WTC11 (cell line): ENCODE measurements around the gene IFNA21. TPM values are rescaled to one million over a fixed set of nuclear protein-coding genes. Genes with fewer than 3 reads are reported as not detected.
"Not testable (repeated sequence)": the region's sequence is repeated elsewhere in the genome, so short reads cannot be mapped to it uniquely, and the experiment has no call there.

Source experiments
- ATAC-seq: fragments of 200-7000 bp; cut with Tn5 transposase; 2 replicates; pipeline ENCODE4 v1.10.0; 2021; ENCODE audit warnings: mild to moderate bottlenecking, moderate library complexity
- CTCF ChIA-PET: fragments of 300-600 bp; sonication (Branson Sonifier 250); formaldehyde crosslinking; loops from one replicate; lab custom pipeline; 2021; ENCODE audit warnings: antibody characterized with exemption; lab: Charles Lee
- POLR2A ChIA-PET: fragments of 350-600 bp; sonication (Branson Sonifier 250); formaldehyde crosslinking; loops from one replicate; lab custom pipeline; 2021; ENCODE audit warnings: antibody characterized with exemption; lab: Charles Lee
- DNase-seq: peaks from one replicate; pipeline ENCODE4 v3.0.0; 2021; ENCODE audit warnings: low spot score
- H3K27ac Mint-ChIP-seq: 2 replicates; pipeline ENCODE4 v1.8.0; 2021; ENCODE audit warnings: mixed read lengths
- H3K27me3 Mint-ChIP-seq: 2 replicates; pipeline ENCODE4 v1.8.0; 2021; ENCODE audit warnings: low read depth, mild to moderate bottlenecking, moderate library complexity, mixed read lengths
- H3K36me3 Mint-ChIP-seq: 2 replicates; pipeline ENCODE4 v1.8.0; 2021; ENCODE audit warnings: mixed read lengths
- H3K4me1 Mint-ChIP-seq: 2 replicates; pipeline ENCODE4 v1.8.0; 2022; ENCODE audit warnings: mixed read lengths
- H3K4me3 Mint-ChIP-seq: 2 replicates; pipeline ENCODE4 v1.8.0; 2021; ENCODE audit warnings: mild to moderate bottlenecking, moderate library complexity, mixed read lengths
- H3K9me3 Mint-ChIP-seq: 2 replicates; pipeline ENCODE4 v1.8.0; 2021; ENCODE audit warnings: mixed read lengths
- ATF2 ChIP-seq: sonication (generic); formaldehyde crosslinking; IDR thresholded peaks from 2 replicates; pipeline ENCODE4 v1.8.1; 2022; ENCODE audit warnings: low read depth, missing genetic modification reagents, borderline replicate concordance
- ATF3 ChIP-seq: sonication (generic); formaldehyde crosslinking; conservative IDR thresholded peaks from 2 replicates; pipeline ENCODE4 v1.8.1; 2022; ENCODE audit warnings: mild to moderate bottlenecking, missing genetic modification reagents
- CTCF ChIP-seq: fragments of 200-600 bp; IDR thresholded peaks from 2 replicates; pipeline ENCODE4 v1.8.0; 2022; ENCODE audit warnings: antibody characterized with exemption
- E2F5 ChIP-seq: sonication (generic); formaldehyde crosslinking; IDR thresholded peaks from 2 replicates; pipeline ENCODE4 v1.8.1; 2022; ENCODE audit warnings: mild to moderate bottlenecking, moderate library complexity, missing genetic modification reagents
- PREB ChIP-seq: sonication (generic); formaldehyde crosslinking; IDR thresholded peaks from 2 replicates; pipeline ENCODE4 v1.8.1; 2022; ENCODE audit warnings: mild to moderate bottlenecking, missing genetic modification reagents, moderate library complexity, borderline replicate concordance
- ZMAT4 ChIP-seq: fragments of 250-450 bp; sonication (Bioruptor Pico); IDR thresholded peaks from 2 replicates; pipeline ENCODE4 v1.9.0; 2021; ENCODE audit warnings: mild to moderate bottlenecking
- ZNF219 ChIP-seq: sonication (generic); formaldehyde crosslinking; IDR thresholded peaks from 2 replicates; pipeline ENCODE4 v1.8.0; 2023; ENCODE audit warnings: missing genetic modification reagents, mild to moderate bottlenecking, borderline replicate concordance
- ZNF232 ChIP-seq: sonication (generic); formaldehyde crosslinking; IDR thresholded peaks from 2 replicates; pipeline ENCODE4 v1.8.0; 2022; ENCODE audit warnings: mild to moderate bottlenecking, missing genetic modification reagents
- ZNF317 ChIP-seq: sonication (generic); formaldehyde crosslinking; IDR thresholded peaks from 2 replicates; pipeline ENCODE4 v1.8.1; 2023; ENCODE audit warnings: low read depth, mild to moderate bottlenecking, moderate library complexity, missing genetic modification reagents, borderline replicate concordance
- ZNF671 ChIP-seq: fragments of 250-450 bp; sonication (Bioruptor Pico); IDR thresholded peaks from 2 replicates; pipeline ENCODE4 v1.8.0; 2021; ENCODE audit warnings: mild to moderate bottlenecking
- total RNA-seq: library from RNA; stranded (reverse); gene quantifications from 3 replicates; pipeline ENCODE4 v1.2.3, GENCODE V29; 2021

The IFNA21 gene
- total RNA-seq, 1 experiment from 2014 or later, result not detected

GRCh38 chr9:21194867-21195776 is 28.7 kb upstream of the IFNA21 start:
- H3K27ac Mint-ChIP-seq, H3K4me3 Mint-ChIP-seq, H3K36me3 Mint-ChIP-seq, POLR2A ChIA-PET, H3K4me1 Mint-ChIP-seq, H3K9me3 Mint-ChIP-seq, H3K27me3 Mint-ChIP-seq: not testable (repeated sequence)
- TF ChIP-seq CTCF, result peak; percentile 51
- ATAC-seq (peak; percentile 94), DNase-seq (peak; percentile 28)
- CTCF ChIA-PET, result interaction anchor here (0.6 to 1.3 kb wide), 22 partner anchors 12 to 594 kb away, joined by 3 to 25 read pairs (median 4); no protein-coding TSS in a partner anchor

GRCh38 chr9:21187487-21187886 is 21.0 kb upstream of the IFNA21 start, which contains the start of gene IFNA4:
IFNA4 (minus strand) TSS chr9:21187587; CDS start chr9:21187531, 56 bp downstream.
- not testable (repeated sequence) for H3K27me3 Mint-ChIP-seq, H3K4me3 Mint-ChIP-seq

GRCh38 chr9:21182810-21183736 is 16.6 kb upstream of the IFNA21 start:
- DNase-seq, result peak; percentile 41
- H3K4me3 Mint-ChIP-seq, POLR2A ChIA-PET, H3K27me3 Mint-ChIP-seq, H3K9me3 Mint-ChIP-seq, H3K4me1 Mint-ChIP-seq, H3K36me3 Mint-ChIP-seq, H3K27ac Mint-ChIP-seq: not testable (repeated sequence)
- CTCF ChIA-PET, result interaction anchor here (0.6 to 1.5 kb wide), 27 partner anchors 9 to 607 kb away, joined by 3 to 9 read pairs (median 4); partner anchors contain the start of gene KLHL9
- ATAC-seq, result peak; percentile 97

More at GRCh38 chr9:21187487-21187886, 21.0 kb upstream of the IFNA21 start, which contains the start of gene IFNA4:
- H3K36me3 Mint-ChIP-seq, H3K4me1 Mint-ChIP-seq, H3K9me3 Mint-ChIP-seq, POLR2A ChIA-PET, CTCF ChIA-PET, H3K27ac Mint-ChIP-seq, DNase-seq, ATAC-seq: not testable (repeated sequence)

- H3K9me3 Mint-ChIP-seq, result no peaks in the 10 kb centered on the region
- H3K4me3 Mint-ChIP-seq, result no peak overlapping the region
- no peaks in the 10 kb centered on the region for H3K36me3 Mint-ChIP-seq
- no peak for DNase-seq
- ATAC-seq, result no peak
- H3K27me3 Mint-ChIP-seq, result peaks cover 11% of the 10 kb centered on the region
- TF ChIP-seq ZNF232, result no peak
- no peak for TF ChIP-seq ZNF671 (CRISPR knock-in tag)
- TF ChIP-seq, all 79 proteins: peak for 0
- Mint-ChIP-seq H3K27ac (no peak overlapping the region), H3K4me1 (no peaks in the 10 kb centered on the region)
- POLR2A ChIA-PET, result no interaction called here
- CTCF ChIA-PET, result interaction anchor here (1.0 kb wide), 1 partner anchor 9 kb away, joined by 3 read pairs; no protein-coding TSS in a partner anchor
These were observed 8.2 kb upstream of the IFNA21 start for GRCh38 chr9:21174671-21175070.

- DNase-seq (no peak), ATAC-seq (no peak)
- Mint-ChIP-seq H3K4me1 (no peaks in the 10 kb centered on the region), H3K27ac (no peak overlapping the region), H3K4me3 (no peak overlapping the region), H3K36me3 (no peaks in the 10 kb centered on the region), H3K27me3 (peaks cover 8% of the 10 kb centered on the region; the same call in 1 of the 2 replicates), H3K9me3 (no peaks in the 10 kb centered on the region)
- ChIA-PET POLR2A (no interaction called here), CTCF (no interaction called here)
- TF ChIP-seq ATF2 (no peak), ZNF671 (CRISPR knock-in tag) (no peak), E2F5 (CRISPR knock-in tag) (no peak), ZNF317 (CRISPR knock-in tag) (no peak), ATF3 (CRISPR knock-in tag) (no peak), ZMAT4 (CRISPR knock-in tag) (no peak), ZNF219 (no peak), PREB (no peak)
These were observed 5.7 kb upstream of the IFNA21 start for GRCh38 chr9:21172156-21172555.
